Measurements from ENCODE around the gene UBXN11.

Gene UBXN11

DNA sequence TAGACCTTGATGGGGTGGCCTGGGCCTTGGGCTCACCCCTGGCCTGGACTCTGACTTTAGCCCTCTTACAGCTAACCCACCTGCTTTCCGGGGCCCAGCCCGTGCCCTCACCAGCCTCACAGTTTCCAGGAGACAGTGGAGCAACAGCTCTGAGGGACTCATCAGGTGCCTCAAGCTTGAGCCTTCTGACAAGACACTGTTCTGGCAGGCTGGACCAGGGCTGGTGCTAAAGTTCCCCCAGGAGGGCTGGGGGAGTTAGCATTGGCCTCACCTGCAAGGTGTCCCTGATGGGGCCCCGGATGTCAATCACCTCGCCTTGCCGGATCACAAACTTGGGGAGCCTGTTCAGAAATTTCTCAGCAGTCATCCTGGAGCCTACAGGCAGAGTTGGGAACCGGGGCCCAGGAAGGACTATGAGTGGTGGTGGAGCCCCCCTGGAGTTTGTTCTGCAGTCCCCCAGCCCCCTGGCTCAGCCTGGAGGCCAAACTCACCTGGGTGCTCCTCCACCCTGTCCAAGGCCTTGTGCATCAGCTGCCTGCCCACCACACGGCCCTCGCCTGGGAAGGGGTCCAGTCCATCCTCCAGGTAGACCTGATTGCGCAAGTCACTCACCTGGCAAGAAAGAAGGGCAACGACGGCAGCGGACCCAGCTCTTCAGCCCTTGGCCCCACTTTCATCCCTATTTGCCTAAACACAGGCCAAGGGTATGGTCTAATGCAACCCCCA lies 22.4 kb downstream of the UBXN11 start:
- no peak for DNase-seq

DNA sequence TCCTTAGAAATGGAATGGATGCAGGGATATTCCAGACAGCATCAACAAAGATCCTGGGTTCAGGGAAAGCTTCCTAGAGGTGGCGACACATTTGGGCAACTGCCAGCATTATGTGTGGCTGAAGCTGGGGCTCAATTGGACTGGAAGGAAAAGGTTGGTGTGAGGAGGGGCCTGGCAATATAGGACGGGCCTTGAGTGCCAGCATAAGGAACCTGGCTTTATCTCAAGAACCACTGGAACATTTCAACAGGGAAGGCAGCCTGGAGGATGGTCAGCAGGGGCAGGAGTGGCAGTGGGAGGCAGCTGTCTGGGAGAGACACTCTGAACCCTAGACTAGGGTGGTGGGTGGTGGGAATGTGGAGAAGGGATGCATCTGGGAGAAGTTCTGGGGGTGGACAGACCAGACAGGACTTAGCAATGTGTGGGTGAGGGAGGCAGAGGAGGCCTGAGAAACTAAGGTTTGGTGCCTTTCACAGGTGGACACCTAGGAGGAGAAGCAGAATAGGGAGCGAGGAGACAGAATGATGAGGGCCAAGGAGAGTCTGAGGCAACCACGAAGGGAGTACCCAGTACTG lies 23.1 kb downstream of the UBXN11 start:
- no peak for DNase-seq

DNA sequence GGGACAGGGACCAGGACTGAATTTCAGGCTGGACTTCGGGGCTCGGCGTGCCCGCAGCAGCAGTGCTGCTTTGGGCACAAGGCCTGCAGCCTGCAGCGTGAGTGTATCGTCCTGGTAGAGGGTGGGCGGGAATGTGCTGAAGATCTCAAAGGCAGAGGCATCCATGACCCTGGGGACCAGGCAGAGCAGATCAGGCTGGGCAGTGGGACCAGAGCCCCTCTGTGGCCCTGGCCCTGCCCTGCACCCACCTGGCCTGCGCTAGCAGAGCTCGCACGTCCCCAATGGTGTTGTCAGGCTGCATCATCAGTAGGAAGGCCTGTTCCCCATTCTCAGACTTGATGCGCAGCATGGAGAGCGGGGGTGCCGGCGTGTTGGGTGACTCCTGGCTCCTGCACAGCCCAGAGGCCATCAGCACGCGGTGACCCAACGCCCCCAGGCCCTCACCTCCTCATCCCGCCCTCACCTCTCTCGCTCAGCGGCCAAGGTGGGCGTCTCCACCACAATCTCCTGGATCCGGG lies 24.0 kb downstream of the UBXN11 start:
- DNase-seq, result no peak

DNA sequence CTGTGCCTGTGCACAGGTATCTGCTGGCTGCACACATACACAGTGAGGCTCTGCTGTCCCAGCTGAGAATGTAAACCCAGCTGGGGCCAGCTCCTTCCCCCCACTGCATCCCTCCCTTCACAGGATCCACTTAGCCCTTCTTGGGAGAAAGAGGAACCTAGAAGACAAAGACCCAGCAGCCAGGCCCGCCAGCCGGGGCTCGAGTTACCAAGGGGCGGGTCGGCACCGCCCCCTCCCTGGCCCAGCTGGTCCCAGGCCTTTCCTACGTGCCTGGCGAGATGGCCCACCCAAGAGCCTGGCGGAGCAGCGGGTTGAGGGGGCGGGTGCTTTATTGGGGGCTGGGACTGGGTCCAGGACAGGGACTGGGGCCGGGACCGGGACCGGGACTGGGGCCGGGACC lies 24.5 kb downstream of the UBXN11 start:
- DNase-seq, result peak in 1 of 2 donors; percentile 37

DNA sequence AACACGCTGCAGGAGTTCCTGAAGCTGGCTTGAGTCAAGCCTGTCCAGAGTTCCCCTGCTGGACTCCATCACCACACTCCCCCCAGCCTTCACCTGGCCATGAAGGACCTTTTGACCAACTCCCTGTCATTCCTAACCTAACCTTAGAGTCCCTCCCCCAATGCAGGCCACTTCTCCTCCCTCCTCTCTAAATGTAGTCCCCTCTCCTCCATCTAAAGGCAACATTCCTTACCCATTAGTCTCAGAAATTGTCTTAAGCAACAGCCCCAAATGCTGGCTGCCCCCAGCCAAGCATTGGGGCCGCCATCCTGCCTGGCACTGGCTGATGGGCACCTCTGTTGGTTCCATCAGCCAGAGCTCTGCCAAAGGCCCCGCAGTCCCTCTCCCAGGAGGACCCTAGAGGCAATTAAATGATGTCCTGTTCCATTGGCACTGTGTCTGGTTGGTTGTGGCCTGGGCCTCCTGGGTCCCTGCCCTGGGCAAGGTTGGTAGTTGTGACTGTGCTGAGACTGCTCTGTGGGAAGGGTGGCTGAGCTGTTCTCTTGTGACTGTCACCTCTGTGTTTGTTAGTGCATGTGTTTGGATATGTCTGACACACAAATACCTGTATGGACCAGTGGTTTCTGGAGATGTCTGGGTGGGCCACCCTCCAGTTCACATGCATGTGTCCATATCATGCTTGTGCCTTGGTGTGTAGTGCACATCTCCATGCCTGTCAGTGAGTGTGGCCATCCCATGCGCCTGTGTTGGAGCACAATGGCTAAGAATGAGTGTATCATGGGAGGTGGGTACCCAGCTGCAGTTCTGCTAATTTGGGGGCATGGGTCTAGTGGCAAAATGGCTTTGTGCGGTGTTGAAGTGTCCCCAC lies 25.1 kb downstream of the UBXN11 start:
- DNase-seq, result no peak

DNA sequence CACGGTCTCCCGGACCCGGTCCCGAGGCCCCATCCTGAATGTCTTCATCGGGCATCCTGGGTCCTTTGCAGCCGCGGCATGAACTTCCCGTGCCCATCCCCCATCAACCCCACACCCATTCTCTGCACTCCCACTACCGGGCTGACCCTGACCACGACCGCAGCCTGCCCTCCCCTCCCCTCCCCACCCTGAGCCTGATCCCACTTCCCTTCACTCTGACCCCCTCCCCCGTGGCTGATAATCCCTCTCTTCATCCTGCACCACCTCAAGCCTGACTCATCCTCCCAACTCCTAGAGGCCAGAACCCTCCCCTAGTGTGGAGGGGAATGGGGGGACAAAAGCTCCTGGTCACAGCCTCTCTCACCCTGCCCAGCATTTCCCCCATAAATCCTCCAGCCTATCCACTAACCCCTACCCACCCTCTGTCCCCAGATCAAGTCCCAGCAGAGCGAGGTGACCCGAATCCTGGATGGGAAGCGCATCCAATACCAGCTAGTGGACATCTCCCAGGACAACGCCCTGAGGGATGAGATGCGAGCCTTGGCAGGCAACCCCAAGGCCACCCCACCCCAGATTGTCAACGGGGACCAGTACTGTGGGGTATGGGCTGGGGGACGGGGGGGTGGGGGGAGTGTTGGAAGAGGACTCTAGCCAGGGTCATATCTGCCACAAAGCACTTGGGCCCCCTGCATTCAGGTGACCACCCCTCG lies 25.9 kb downstream of the UBXN11 start:
- peak in 1 of 2 donors; percentile 22 for DNase-seq

DNA sequence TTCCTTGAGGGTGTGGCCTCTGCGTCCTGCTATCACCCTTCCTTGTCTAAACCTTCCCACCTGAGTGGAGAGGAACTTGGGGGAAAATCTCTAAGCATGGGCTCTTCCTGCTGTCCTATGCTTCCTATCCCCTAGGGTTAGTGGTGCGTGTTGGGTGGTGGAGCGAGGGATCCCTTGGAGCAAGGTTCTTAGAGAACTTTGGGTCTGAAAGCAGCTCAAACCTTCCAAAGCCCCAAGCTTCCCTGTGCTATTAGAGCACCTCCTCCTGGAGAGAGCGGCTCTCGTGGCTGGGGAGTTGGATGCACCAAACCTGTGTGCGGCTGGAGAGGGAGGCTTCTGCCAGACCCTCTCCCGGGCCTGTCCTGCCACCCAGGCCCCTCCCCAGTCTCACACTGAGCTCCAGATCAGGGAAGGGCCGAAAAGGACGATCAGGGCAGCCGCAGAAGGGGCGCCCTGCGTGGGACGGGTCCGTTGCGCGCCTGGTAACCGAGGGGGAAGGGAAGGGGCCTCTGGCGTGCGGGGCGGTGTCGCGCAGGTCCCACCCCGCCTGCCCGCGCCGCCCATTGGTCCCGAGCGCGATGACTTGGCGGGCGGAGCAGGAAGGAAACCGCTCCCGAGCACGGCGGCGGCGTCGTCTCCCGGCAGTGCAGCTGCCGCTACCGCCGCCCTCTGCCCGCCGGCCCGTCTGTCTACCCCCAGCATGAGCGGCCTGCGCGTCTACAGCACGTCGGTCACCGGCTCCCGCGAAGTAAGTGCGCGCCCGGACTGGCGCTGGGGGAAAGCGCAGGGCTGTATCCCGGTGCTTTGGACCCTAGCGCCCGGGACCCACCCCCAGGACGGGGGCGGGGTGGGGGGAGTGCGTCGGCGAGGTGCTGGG lies 26.7 kb downstream of the UBXN11 start, which contains the start of gene SH3BGRL3:
SH3BGRL3 (plus strand) TSS at position 631 of the 877 bp plus-strand sequence; CDS start at position 701, 70 bp downstream.
- peak; percentile 70 to 71 for DNase-seq

DNA sequence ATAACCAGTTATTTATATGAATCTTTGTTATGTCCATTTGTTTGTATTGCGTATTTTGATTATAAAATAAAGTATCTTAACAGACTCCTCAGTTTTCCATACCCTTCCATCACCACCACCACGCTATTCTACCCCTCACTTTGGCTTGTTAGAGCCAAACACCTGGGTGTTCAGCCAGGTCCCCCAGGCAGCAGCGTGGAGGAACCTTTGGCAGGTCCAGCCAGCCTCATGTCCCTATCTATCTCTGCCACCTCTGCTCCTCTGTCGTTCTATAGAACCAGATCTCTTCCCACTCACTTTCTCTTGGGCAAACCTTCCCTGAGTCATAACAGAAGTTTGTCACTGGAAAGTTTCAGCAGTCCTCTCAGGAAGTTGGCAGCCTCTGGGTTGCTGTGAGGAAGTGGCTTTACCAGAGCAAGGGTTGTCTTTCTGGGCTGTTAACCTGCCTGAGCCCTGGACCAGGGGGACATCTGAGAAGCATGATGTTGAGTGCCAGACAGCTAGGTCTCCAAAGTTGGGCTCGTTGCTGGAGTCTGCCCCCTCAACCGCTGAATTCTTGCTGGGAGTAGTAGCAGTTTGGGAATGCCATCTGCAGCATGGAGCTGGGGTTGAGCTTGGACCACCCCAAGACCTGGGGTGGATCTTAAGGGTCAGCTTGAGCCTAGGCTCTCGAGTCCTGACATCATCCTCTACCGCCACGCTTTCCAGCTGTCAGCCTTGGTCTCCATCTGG lies 27.5 kb downstream of the UBXN11 start:
- DNase-seq, result peak; percentile 36 to 57

DNA sequence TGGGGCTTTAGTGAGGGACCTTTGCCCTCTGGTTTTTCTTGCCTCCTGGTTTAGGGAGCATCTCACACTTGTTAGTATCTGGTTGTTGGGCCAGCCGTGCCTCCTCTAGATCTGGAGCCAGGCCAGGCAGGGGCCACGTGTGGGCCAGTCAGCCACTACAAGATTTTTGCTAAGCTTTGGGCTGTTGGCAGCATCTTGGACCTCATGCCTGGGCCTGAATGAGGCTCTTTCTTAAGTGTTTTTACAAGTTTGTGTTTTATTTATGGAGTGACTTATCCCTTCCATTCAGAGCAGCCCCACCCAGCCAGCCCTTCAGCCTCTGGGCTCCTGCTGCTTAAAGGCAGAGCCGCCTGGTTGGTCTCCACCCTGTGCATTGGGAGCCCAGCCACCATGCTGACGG lies 28.1 kb downstream of the UBXN11 start:
- no peak for DNase-seq

DNA sequence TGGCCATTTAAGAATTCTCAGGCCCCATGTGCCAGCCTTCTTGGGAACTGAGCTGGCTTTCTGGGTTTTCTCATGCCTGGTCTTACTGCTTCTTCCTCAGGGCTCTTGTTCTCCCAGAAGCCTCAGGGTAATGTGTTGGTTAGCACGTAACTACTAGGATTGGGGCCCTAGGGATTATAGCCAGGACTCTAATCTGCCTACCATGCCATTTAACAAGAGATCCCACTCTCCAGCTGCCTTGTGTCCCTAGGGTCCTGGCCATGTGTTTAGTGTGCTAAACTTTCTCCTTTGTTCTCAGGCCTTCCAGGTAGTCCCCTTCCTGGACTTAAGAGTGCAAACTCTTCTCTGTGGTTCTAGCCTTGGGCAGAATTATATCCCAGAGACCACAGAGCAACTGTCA lies 28.7 kb downstream of the UBXN11 start:
- no peak for DNase-seq

DNA sequence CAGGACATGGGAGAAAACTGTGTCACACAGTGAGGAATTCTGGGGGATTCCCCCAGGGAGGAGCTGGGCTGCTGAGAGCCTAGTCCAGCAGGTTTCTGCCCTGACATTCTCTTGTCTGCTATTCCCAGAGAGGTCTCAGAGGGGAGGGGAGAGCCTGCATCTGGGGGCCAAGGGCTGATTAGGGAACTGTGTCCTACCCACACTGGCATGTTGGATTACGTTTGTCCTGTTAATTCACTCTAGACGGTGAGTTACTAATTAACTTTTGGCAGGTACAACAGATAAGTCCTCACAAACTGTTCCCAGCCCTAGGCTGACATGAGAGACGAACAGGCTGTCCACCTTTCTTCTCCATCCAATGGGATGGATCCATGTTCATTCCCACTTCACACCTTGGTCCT lies 29.2 kb downstream of the UBXN11 start:
- no peak for DNase-seq

DNA sequence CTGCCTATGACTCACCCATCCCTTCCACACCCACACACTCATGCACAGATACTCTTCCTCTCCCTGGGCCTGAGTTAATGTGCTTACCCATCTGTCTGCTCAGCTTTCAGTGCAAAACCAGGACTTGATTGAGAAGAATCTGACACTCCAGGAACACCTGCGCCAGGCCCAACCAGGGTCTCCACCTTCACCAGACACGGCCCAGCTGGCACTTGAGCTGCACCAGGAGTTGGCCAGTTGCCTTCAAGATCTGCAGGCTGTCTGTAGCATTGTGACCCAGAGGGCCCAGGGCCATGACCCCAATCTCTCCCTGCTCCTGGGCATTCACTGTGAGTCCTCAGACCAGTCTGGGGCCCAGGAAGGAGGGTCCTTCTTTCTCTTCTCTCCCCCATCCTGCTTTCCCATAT lies 30.0 kb downstream of the UBXN11 start:
- DNase-seq, result no peak

DNA sequence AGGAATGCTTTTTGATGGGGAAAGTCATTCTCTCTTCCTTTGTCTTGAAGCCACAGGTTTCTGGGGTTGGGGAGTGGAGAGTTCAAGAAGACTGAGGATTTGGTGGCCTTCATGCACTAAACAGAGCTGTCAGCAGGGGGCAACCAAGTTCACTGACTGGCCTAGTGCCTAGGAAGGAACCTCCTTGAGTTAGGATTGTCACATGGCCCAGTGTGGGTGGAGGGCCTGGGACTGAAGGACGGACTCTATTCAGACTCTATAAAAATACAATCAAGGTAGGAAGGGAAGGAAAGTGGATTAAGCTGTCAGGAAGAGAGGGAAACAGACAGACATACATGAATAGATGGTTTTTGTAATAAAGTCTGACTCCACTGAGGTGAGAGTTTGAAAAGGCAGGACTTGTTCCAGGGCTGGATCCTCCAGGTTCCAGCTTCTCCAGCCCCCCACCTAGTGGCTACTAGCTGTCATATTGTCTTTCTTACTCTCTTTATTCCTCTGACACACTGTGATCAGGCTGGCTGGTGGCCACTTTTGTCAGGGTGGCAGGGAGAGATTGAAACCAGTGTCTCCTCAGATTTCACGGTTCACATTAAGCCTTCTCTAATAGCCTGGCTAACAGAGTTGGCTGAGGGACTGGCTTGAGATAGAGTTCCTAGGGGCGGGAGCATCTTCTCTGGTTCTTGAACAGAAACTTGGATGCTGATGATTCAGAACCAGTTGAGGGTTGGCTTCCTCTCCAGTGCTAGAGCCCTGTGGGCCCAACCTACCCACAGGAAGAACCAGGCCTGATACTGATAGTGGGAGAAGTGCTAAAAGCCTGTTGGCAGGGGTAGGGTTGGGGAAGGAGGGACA lies 30.6 kb downstream of the UBXN11 start:
- DNase-seq, result peak; percentile 39 to 97

DNA sequence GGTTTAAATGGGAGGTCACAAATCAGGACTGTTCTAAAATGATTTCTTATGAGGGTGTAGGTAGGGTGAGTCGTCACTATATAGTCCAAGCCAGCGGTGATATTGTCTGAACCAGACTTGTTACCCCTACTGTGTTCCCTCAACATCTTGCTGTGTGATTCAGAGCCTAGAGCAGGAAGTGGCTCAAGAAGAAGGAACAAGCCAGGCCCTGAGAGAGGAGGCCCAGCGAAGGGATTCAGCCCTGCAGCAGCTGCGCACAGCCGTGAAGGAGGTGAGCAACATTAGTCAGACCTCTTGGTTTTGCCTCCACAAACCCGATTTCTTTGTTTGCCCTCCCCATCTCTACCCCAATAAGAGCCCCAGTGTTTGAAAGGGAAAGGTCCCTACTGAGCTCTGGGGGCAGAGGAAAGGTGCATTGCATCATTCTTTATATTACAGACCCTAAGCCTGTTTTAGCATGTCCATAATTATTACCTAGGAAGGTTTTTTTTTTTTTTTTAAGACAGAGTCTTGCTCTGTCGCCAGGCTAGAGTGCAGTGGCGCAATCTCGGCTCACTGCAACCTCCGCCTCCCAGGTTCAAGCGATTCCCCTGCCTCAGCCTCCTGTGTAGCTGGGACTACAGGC lies 31.5 kb downstream of the UBXN11 start:
- peak; percentile 32 to 72 for DNase-seq

DNA sequence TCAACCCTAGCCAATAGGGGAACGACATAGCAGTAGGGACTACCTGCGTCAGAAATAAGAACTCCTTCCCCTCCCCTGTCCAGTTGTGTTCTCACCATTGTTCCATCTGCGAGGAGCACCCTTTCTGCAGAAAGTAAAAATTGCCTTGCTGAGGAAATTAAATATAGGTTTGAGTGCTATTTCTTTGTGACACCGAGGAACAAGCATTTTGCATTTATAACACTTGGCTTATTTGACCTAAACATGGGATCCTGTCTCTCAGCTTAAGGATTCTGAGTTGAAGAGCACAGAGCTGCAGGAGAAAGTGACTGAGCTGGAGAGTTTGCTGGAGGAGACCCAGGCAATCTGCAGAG lies 37.3 kb downstream of the UBXN11 start:
- DNase-seq, result no peak

DNA sequence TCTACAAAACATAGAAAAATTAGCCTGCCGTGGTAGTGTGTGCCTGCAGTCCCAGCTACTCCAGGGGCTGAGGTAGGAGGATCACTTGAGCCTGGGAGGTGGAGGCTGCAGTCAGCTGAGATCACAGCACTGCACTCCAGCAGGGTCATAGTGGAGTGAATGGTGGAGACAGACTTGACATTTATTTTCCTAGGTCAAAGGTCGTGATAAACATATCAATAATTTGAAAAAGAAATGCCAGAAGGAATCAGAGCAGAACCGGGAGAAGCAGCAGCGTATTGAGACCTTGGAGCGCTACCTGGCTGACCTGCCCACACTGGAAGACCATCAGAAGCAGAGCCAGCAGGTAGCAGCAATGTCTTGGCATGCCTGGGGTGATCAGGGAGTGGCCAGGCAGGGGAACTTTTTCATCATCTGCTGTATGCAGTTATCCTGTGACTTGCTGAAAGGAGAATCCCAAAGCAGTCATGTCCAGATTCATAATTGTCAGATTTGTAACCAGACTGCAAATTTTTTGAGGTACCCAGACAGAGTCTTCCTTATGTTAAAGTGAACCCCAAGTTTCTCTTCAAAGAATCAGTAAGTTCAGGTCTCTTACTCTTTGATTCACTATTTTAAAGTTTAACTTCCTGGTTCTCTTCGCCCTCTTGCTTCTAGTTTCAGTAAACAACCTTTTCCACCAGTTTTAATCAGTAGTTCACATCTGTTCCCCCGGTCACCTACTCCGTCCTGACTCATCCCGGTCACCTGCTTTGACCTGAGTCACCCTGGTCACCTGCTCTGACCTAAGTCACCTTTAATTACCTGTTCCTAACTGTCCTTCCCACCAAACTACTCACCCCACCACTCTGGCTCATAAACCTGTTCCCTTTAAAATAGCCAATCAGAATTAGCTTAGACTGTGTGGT lies 37.9 kb downstream of the UBXN11 start:
- DNase-seq, result no peak

DNA sequence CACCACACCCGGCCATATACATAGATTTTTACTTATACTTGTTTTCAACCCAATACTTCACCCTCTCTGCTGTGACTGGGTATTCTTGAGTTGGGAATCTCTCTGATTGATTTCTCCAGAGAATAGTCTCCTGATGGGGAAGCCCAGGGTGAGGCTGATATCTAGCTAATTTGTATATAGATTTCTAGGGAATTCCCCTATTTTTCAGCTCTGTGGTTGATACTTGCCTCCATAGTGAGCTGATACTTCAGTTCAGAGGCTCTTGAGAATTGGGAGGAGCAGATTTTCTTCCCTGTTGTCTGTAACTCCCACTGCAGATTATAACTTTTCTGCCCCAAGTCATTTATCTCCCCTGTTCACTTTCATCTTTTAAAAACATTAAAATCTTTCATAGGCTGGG lies 41.0 kb downstream of the UBXN11 start:
- DNase-seq, result no peak

DNA sequence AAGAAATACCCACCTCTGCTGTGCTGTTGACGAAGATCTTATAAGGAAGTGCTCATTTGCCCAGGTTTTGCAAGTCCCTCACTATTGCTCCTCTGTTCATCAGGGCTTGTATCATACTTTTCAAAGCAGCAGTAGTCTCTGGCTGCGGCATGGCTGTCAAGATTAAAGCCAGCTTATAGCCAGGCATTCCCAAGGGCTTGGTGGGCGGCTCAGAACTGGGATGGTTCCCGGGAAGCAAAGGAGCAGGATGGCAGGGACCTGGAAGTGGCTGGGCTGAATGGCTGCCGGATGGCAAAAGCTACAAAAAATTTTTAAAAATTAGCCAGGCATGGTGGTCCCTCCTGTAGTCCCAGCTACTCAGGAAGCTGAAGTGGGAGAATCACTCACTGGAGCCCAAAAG lies 43.2 kb downstream of the UBXN11 start:
- no peak for DNase-seq

DNA sequence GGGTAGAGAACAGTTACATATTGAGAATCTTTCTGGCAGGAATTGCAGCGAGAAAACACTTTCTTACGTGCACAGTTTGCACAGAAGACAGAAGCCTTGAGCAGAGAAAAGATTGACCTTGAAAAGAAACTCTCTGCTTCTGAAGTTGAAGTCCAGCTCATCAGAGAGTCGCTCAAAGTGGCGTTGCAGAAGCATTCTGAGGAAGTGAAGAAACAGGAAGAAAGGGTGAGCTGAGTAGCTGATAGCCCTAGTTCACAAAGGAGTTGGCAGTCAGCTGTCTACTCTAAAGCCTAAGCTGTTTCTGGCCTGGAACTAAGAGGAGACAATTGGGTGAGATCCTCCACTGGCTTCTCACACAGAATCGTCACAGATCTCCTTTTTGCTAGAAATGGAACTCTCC lies 46.9 kb downstream of the UBXN11 start:
- DNase-seq, result peak in 1 of 2 donors; percentile 50
